Astrocyte (in vitro differentiated cells and primary cell): Measurements from ENCODE around the gene RNLS.

ENCODE experiments used
- CTCF ChIP-seq: IDR thresholded peaks from 2 replicates; pipeline ENCODE4 v1.5.1; 2011; ENCODE audit warnings: low read depth, mild to moderate bottlenecking, inconsistent platforms, low read length, moderate library complexity; ENCODE audit not compliant: insufficient read depth
- EZH2 ChIP-seq: IDR thresholded peaks from 2 replicates; pipeline ENCODE4 v1.6.1; 2012; ENCODE audit warnings: mild to moderate bottlenecking, low read length, inconsistent platforms; ENCODE audit not compliant: insufficient read depth

DNA sequence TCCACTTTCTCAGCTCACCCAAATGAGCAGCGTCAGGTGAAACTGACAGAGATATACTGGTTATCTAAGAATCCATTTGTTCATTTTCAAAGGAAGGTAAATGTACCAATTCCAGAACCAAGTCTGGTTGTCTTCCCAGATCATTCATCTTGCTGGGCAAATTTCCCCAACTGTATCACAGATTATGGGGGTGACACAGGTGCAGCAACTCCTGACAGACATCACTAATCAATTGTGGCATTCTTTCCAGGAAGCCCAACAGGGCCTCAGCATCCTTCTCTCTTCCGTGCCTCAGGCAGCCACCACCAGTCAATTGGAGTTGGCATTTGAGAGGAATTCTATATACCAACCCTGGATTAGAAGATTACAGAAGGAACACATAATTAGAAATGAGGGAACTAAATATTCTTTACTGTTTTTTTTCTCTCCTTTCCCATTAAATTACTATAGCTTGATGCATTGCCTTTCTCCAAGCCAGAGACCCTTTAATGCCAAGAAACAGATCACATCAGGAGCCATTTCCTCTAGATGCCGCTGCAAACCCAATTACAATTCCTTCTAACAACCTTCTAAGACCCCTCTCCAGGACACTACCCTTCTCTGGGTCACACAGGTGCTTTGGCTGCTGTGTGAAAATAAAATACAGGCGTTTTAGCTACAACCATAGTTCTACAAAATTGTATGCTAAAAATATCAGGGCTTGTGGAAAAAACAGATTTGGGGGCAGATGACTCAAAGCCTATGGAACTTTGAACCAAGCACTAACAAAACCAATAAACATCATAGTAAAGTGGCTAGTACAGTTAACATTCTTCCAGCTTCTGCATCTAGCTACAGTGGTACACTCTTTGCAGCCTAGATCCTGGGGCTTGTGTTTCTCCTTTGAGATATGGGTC, 291.6 kb downstream of the RNLS start:
- TF ChIP-seq CTCF: no peak
- no peak for TF ChIP-seq EZH2
